Nephron progenitor cell (in vitro differentiated cells): Measurements from ENCODE around the gene SPINT1.

Experiments
- DNase-seq: peaks from one replicate; pipeline ENCODE4 v3.0.0; 2021
- H3K27ac Mint-ChIP-seq: 2 replicates; pipeline ENCODE4 v1.8.0; 2021; ENCODE audit warnings: mild to moderate bottlenecking, moderate library complexity, mixed read lengths
- H3K27me3 Mint-ChIP-seq: 2 replicates; pipeline ENCODE4 v1.8.0; 2021; ENCODE audit warnings: mild to moderate bottlenecking, low read depth, mixed read lengths; ENCODE audit not compliant: poor library complexity
- H3K36me3 Mint-ChIP-seq: 2 replicates; pipeline ENCODE4 v1.8.0; 2021; ENCODE audit warnings: low read depth, mixed read lengths
- H3K4me1 Mint-ChIP-seq: 2 replicates; pipeline ENCODE4 v1.8.0; 2021; ENCODE audit warnings: mixed read lengths
- H3K4me3 Mint-ChIP-seq: 2 replicates; pipeline ENCODE4 v1.8.0; 2021; ENCODE audit warnings: mild to moderate bottlenecking, moderate library complexity, mixed read lengths
- H3K9me3 Mint-ChIP-seq: 2 replicates; pipeline ENCODE4 v1.8.0; 2021; ENCODE audit warnings: mild to moderate bottlenecking, moderate library complexity, mixed read lengths
- CTCF ChIP-seq: fragments of 200-600 bp; sonication (generic); IDR thresholded peaks from 2 replicates; pipeline ENCODE4 v1.5.0; 2021; ENCODE audit warnings: antibody characterized with exemption

SPINT1 gene

GRCh38 chr15:40869686-40870085, 25.8 kb downstream of the SPINT1 start:
- no peaks in the 10 kb centered on the region for H3K9me3 Mint-ChIP-seq
- H3K27ac Mint-ChIP-seq = no peak overlapping the region
- DNase-seq = no peak
- H3K4me1 Mint-ChIP-seq = peaks cover 15% of the 10 kb centered on the region
- H3K4me3 Mint-ChIP-seq = no peak overlapping the region
- peaks cover 17% of the 10 kb centered on the region for H3K27me3 Mint-ChIP-seq
- no peaks in the 10 kb centered on the region for H3K36me3 Mint-ChIP-seq
- no peak for TF ChIP-seq CTCF

- no peak overlapping the region for H3K27ac Mint-ChIP-seq
Measured at GRCh38 chr15:40870716-40871115, 26.9 kb downstream of the SPINT1 start.

GRCh38 chr15:40871749-40872617, 28.1 kb downstream of the SPINT1 start:
- Mint-ChIP-seq H3K36me3 (no peaks in the 10 kb centered on the region), H3K4me3 (no peak overlapping the region), H3K4me1 (peaks cover 15% of the 10 kb centered on the region), H3K27ac (no peak overlapping the region), H3K27me3 (peaks cover 24% of the 10 kb centered on the region), H3K9me3 (no peaks in the 10 kb centered on the region)
- TF ChIP-seq CTCF = no peak
- DNase-seq = no peak

More at GRCh38 chr15:40870716-40871115, 26.9 kb downstream of the SPINT1 start:
- Mint-ChIP-seq H3K4me1 (peaks cover 15% of the 10 kb centered on the region), H3K36me3 (no peaks in the 10 kb centered on the region), H3K27me3 (peaks cover 21% of the 10 kb centered on the region), H3K4me3 (no peak overlapping the region), H3K9me3 (no peaks in the 10 kb centered on the region)
- no peak for DNase-seq
- no peak for TF ChIP-seq CTCF

GRCh38 chr15:40872791-40873693, 29.2 kb downstream of the SPINT1 start:
- DNase-seq = no peak
- peak overlapping the region; percentile 77 for H3K4me3 Mint-ChIP-seq
- peaks cover 15% of the 10 kb centered on the region for H3K4me1 Mint-ChIP-seq
- peaks cover 24% of the 10 kb centered on the region for H3K27me3 Mint-ChIP-seq
- no peak for TF ChIP-seq CTCF
- no peaks in the 10 kb centered on the region for H3K9me3 Mint-ChIP-seq
- H3K36me3 Mint-ChIP-seq = no peaks in the 10 kb centered on the region
- H3K27ac Mint-ChIP-seq = no peak overlapping the region

GRCh38 chr15:40873694-40874561, 30.1 kb downstream of the SPINT1 start, which contains the start of gene RHOV:
Gene RHOV, minus strand, starts transcription at chr15:40874234. Its CDS starts 95 bp downstream, at chr15:40874139.
- H3K27ac Mint-ChIP-seq = no peak within 1 kb of the TSS
- peaks cover 15% of the 10 kb centered on the region for H3K4me1 Mint-ChIP-seq
- no peaks in the 10 kb centered on the region for H3K9me3 Mint-ChIP-seq
- DNase-seq = peak; percentile 81
- TF ChIP-seq CTCF = no peak
- peaks cover 24% of the 10 kb centered on the region for H3K27me3 Mint-ChIP-seq
- H3K36me3 Mint-ChIP-seq = no peaks in the 10 kb centered on the region
- peak within 1 kb of the TSS; percentile 80 for H3K4me3 Mint-ChIP-seq
